ENCODE measurements around the gene HSD17B11.

Gene HSD17B11

GRCh38 chr4:87370068-87370467 is 20.9 kb downstream of the HSD17B11 start:
- TF ChIP-seq, protein P1, sequence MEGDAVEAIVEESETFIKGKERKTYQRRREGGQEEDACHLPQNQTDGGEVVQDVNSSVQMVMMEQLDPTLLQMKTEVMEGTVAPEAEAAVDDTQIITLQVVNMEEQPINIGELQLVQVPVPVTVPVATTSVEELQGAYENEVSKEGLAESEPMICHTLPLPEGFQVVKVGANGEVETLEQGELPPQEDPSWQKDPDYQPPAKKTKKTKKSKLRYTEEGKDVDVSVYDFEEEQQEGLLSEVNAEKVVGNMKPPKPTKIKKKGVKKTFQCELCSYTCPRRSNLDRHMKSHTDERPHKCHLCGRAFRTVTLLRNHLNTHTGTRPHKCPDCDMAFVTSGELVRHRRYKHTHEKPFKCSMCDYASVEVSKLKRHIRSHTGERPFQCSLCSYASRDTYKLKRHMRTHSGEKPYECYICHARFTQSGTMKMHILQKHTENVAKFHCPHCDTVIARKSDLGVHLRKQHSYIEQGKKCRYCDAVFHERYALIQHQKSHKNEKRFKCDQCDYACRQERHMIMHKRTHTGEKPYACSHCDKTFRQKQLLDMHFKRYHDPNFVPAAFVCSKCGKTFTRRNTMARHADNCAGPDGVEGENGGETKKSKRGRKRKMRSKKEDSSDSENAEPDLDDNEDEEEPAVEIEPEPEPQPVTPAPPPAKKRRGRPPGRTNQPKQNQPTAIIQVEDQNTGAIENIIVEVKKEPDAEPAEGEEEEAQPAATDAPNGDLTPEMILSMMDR (IDR thresholded peaks at IDR 0.05; ENCODE audit: insufficient read depth, missing control alignments): no peak
- FAIRE-seq: no peak

GRCh38 chr4:87366521-87367162 is 24.3 kb downstream of the HSD17B11 start:
- no peak for DNase-seq (ENCODE audit: insufficient read length, low spot score)
- TF ChIP-seq, protein P1 (IDR thresholded peaks at IDR 0.05; ENCODE audit: insufficient read depth, missing control alignments): no peak
- no peak for FAIRE-seq

More at GRCh38 chr4:87370068-87370467, 20.9 kb downstream of the HSD17B11 start:
- DNase-seq (ENCODE audit: insufficient read length, low spot score): no peak

GRCh38 chr4:87365348-87365747 is 25.6 kb downstream of the HSD17B11 start:
- TF ChIP-seq, protein P1 (IDR thresholded peaks at IDR 0.05; ENCODE audit: insufficient read depth, missing control alignments): no peak
- FAIRE-seq: no peak
- no peak for DNase-seq (ENCODE audit: insufficient read length, low spot score)

- DNase-seq (ENCODE audit: insufficient read length, low spot score) (no peak), FAIRE-seq (no peak)
- TF ChIP-seq, protein P1 (IDR thresholded peaks at IDR 0.05; ENCODE audit: insufficient read depth, missing control alignments): no peak
These were observed 27.4 kb downstream of the HSD17B11 start for GRCh38 chr4:87363552-87363951.

DNA sequence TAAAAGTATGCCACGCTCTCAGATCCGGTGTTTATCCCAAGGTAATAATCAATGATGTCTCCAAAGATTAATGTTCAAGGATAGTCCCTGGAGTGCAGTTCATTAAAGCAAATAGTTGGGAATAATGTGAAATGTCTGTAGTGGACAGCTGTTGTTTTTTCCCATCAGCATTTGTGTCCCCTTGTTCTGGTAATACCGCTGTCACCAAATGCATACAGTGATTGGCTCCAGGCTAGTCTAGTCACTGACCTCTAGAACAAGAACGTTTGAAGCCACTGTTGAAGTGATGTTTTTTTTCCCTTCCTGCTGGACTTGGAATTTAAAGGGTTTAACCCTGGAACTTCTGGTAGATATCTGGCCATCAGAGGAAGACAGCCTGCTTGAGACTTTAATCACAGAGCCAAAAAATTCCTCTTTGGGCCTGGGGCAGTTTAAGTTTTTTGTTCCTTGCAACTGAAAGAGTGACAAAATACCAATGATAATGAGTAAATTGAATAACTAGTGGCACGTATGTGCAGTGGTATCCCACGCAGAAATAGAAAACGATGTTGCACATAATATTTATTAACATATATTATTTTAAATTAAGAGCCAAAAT is 30.6 kb downstream of the HSD17B11 start:
- DNase-seq (ENCODE audit: insufficient read length, low spot score): no peak
- no peak for FAIRE-seq
- TF ChIP-seq, protein P1 (IDR thresholded peaks at IDR 0.05; ENCODE audit: insufficient read depth, missing control alignments): no peak

GRCh38 chr4:87359258-87359657 is 31.7 kb downstream of the HSD17B11 start:
- DNase-seq (ENCODE audit: insufficient read length, low spot score) (no peak), FAIRE-seq (no peak)
- TF ChIP-seq, protein P1 (IDR thresholded peaks at IDR 0.05; ENCODE audit: insufficient read depth, missing control alignments): no peak

All from D721Med (cell line).